Muscle layer of duodenum (tissue), 2 donors: Measurements from ENCODE around the gene GRID1.
A peak's percentile ranks its signal among the peaks of the same experiment; 100 is the strongest.

Source experiments
- H3K27ac ChIP-seq: one replicate; pipeline ENCODE4 v1.7.0; 2013; ENCODE audit warnings: mild to moderate bottlenecking, low read length
- H3K27me3 ChIP-seq: one replicate; pipeline ENCODE4 v1.7.0; 2013; ENCODE audit warnings: low read depth, mild to moderate bottlenecking, control low read depth, low read length
- H3K36me3 ChIP-seq, 2 donors: one replicate each; pipeline ENCODE4 v1.7.0; 2013; ENCODE audit warnings: low read length in 2 of 2, control low read depth in 1 of 2, mild to moderate bottlenecking in 1 of 2; ENCODE audit not compliant: insufficient read depth in 2 of 2, control insufficient read depth in 1 of 2
- H3K4me1 ChIP-seq, 2 donors: one replicate each; pipeline ENCODE4 v1.7.0; 2013; ENCODE audit warnings: low read length in 2 of 2, mild to moderate bottlenecking in 2 of 2, control low read depth in 1 of 2, moderate library complexity in 1 of 2; ENCODE audit not compliant: insufficient read depth in 2 of 2, control insufficient read depth in 1 of 2
- H3K4me3 ChIP-seq, 2 donors: one replicate each; pipeline ENCODE4 v1.7.0; 2013; ENCODE audit warnings: low read length in 2 of 2, low read depth in 1 of 2, mild to moderate bottlenecking in 1 of 2
- H3K9me3 ChIP-seq, 2 donors: one replicate each; pipeline ENCODE4 v1.7.0; 2013; ENCODE audit warnings: low read length in 2 of 2, control low read depth in 1 of 2, mild to moderate bottlenecking in 1 of 2; ENCODE audit not compliant: control insufficient read depth in 1 of 2
- donor health status: healthy.

GRID1 gene

GRCh38 chr10:86401588-86402282 is 35.1 kb upstream of the GRID1 start:
- Histone ChIP-seq H3K4me1 (peaks cover 5 to 28% of the 10 kb centered on the region in 2 donors), H3K27me3 (no peaks in the 10 kb centered on the region), H3K4me3 (peak overlapping the region; percentile 69 to 82), H3K27ac (no peak overlapping the region), H3K36me3 (no peaks in the 10 kb centered on the region), H3K9me3 (no peaks in the 10 kb centered on the region)

- H3K4me1 ChIP-seq, result peaks cover 5 to 28% of the 10 kb centered on the region in 2 donors
- H3K4me3 ChIP-seq, result peak overlapping the region; percentile 69 to 82
- no peaks in the 10 kb centered on the region for H3K9me3 ChIP-seq
- H3K36me3 ChIP-seq, result no peaks in the 10 kb centered on the region
- peak overlapping the region; percentile 56 for H3K27ac ChIP-seq
- H3K27me3 ChIP-seq, result no peaks in the 10 kb centered on the region
Measured at GRCh38 chr10:86400705-86401587, 34.4 kb upstream of the GRID1 start.

GRCh38 chr10:86399879-86400704 is 33.5 kb upstream of the GRID1 start:
- Histone ChIP-seq H3K4me3 (peak overlapping the region; percentile 69 to 82), H3K4me1 (peaks cover 5 to 28% of the 10 kb centered on the region in 2 donors), H3K36me3 (no peaks in the 10 kb centered on the region), H3K27ac (peak overlapping the region; percentile 61), H3K9me3 (no peaks in the 10 kb centered on the region), H3K27me3 (no peaks in the 10 kb centered on the region)

- Histone ChIP-seq H3K4me1 (peaks cover 5 to 28% of the 10 kb centered on the region in 2 donors), H3K27me3 (no peaks in the 10 kb centered on the region), H3K4me3 (peak overlapping the region in 1 of 2 donors; percentile 82), H3K27ac (peak overlapping the region; percentile 61), H3K36me3 (no peaks in the 10 kb centered on the region), H3K9me3 (no peaks in the 10 kb centered on the region)
Measured at GRCh38 chr10:86399514-86399878, 32.9 kb upstream of the GRID1 start.

- Histone ChIP-seq H3K27ac (no peak overlapping the region), H3K36me3 (no peaks in the 10 kb centered on the region), H3K9me3 (no peaks in the 10 kb centered on the region), H3K4me1 (peaks cover 4 to 20% of the 10 kb centered on the region in 2 donors), H3K4me3 (no peak overlapping the region), H3K27me3 (no peaks in the 10 kb centered on the region)
Measured at GRCh38 chr10:86397120-86397519, 30.5 kb upstream of the GRID1 start.

- no peaks in the 10 kb centered on the region for H3K36me3 ChIP-seq
- no peak overlapping the region for H3K27ac ChIP-seq
- H3K9me3 ChIP-seq, result no peaks in the 10 kb centered on the region
- peaks cover 0 to 9% of the 10 kb centered on the region in 2 donors for H3K4me1 ChIP-seq
- no peak overlapping the region for H3K4me3 ChIP-seq
- peaks cover 16% of the 10 kb centered on the region for H3K27me3 ChIP-seq
Measured at GRCh38 chr10:86393862-86394455, 27.4 kb upstream of the GRID1 start.

GRCh38 chr10:86393362-86393761 is 26.8 kb upstream of the GRID1 start:
- Histone ChIP-seq H3K4me3 (no peak overlapping the region), H3K27me3 (peaks cover 17% of the 10 kb centered on the region), H3K4me1 (peaks cover 0 to 10% of the 10 kb centered on the region in 2 donors), H3K36me3 (no peaks in the 10 kb centered on the region), H3K9me3 (no peaks in the 10 kb centered on the region), H3K27ac (no peak overlapping the region)

GRCh38 chr10:86392723-86393094 is 26.1 kb upstream of the GRID1 start:
- Histone ChIP-seq H3K27ac (no peak overlapping the region), H3K9me3 (no peaks in the 10 kb centered on the region), H3K4me1 (peaks cover 0 to 10% of the 10 kb centered on the region in 2 donors), H3K36me3 (no peaks in the 10 kb centered on the region), H3K4me3 (no peak overlapping the region), H3K27me3 (peaks cover 23% of the 10 kb centered on the region)

- Histone ChIP-seq H3K27ac (no peak overlapping the region), H3K4me3 (no peak overlapping the region), H3K4me1 (peaks cover 0 to 10% of the 10 kb centered on the region in 2 donors), H3K27me3 (peaks cover 28% of the 10 kb centered on the region), H3K9me3 (no peaks in the 10 kb centered on the region), H3K36me3 (no peaks in the 10 kb centered on the region)
Measured at GRCh38 chr10:86391986-86392722, 25.6 kb upstream of the GRID1 start.

- no peak overlapping the region for H3K4me3 ChIP-seq
- H3K36me3 ChIP-seq, result no peaks in the 10 kb centered on the region
- peaks cover 28% of the 10 kb centered on the region for H3K27me3 ChIP-seq
- H3K9me3 ChIP-seq, result no peaks in the 10 kb centered on the region
- H3K27ac ChIP-seq, result no peak overlapping the region
- peaks cover 0 to 10% of the 10 kb centered on the region in 2 donors for H3K4me1 ChIP-seq
Measured at GRCh38 chr10:86391236-86391840, 24.7 kb upstream of the GRID1 start.
